HepG2 (cell line): ENCODE data around the gene BCAS1. TPM values are rescaled to one million over a fixed set of nuclear protein-coding genes. Genes with fewer than 3 reads are reported as not detected.
A peak's percentile ranks its signal among the peaks of the same experiment; 100 is the strongest.

Experiments used
- ATAC-seq: fragments of 200-7000 bp; cut with Tn5 transposase; 3 replicates; pipeline ENCODE4 v1.9.1; 2020; ENCODE audit warnings: mild to moderate bottlenecking, moderate library complexity
- BruUV-seq: library from RNA; stranded (reverse); fragments of 400-500 nt; replicated peaks from 2 replicates; lab custom pipeline; 2021; lab: Mats Ljungman, UMichigan
- CTCF ChIA-PET: fragments of 300-600 bp; formaldehyde crosslinking; extraction: SDS; loops from one replicate; lab custom pipeline; 2021; ENCODE audit warnings: low total read pairs, inconsistent platforms, low intra/inter-chr PET ratio; lab: Yijun Ruan, JAX
- POLR2A ChIA-PET: fragments of 350-600 bp; sonication (Branson Sonifier 250); formaldehyde crosslinking; loops from one replicate; lab custom pipeline; 2020; ENCODE audit warnings: antibody characterized with exemption, inconsistent platforms; lab: Yijun Ruan, JAX
- DNase-seq: peaks from one replicate; pipeline ENCODE4 v3.0.0-alpha.2; 2015; ENCODE audit warnings: low spot score
- FAIRE-seq: peaks from 3 replicates; lab custom pipeline; 2011; peaks lifted over from hg19 to GRCh38; lab: Jason Lieb, UNC
- H2AFZ ChIP-seq: one replicate; pipeline ENCODE4 v1.6.1; 2011; ENCODE audit warnings: low read length, inconsistent platforms
- H3K27ac ChIP-seq: fragments of 300-600 bp; 3 replicates; pipeline ENCODE4 v1.8.0; 2011; ENCODE audit warnings: mixed run types, mild to moderate bottlenecking, mixed read lengths, low read length, inconsistent platforms; ENCODE audit not compliant: insufficient read depth; ENCODE audit errors: extremely low read length
- H3K27me3 ChIP-seq, 2 experiments: fragments of 200-600 bp in 1 of 2; 2 replicates in 1 of 2; 3 replicates in 1 of 2; pipeline versions ENCODE4 v1.6.0 to v1.8.0; 2011; ENCODE audit warnings: low read length in 2 of 2, mild to moderate bottlenecking in 2 of 2, moderate library complexity in 2 of 2, inconsistent platforms in 1 of 2; ENCODE audit not compliant: insufficient read depth in 2 of 2, control insufficient read depth in 1 of 2
- H3K36me3 ChIP-seq, 2 experiments: fragments of 200-600 bp in 1 of 2; replicated peaks in 1 of 2; 2 replicates in 1 of 2; 3 replicates in 1 of 2; pipeline versions ENCODE4 v1.5.1 to v1.8.0; 2011; ENCODE audit warnings: low read length in 2 of 2, inconsistent platforms in 1 of 2; ENCODE audit not compliant: insufficient read depth in 2 of 2, control insufficient read depth in 1 of 2
- H3K4me1 ChIP-seq: 2 replicates; pipeline ENCODE4 v1.5.1; 2012; ENCODE audit warnings: low read length, inconsistent platforms; ENCODE audit not compliant: insufficient read depth
- H3K4me2 ChIP-seq: 2 replicates; pipeline ENCODE4 v1.6.0; 2011; ENCODE audit warnings: low read depth, low read length, inconsistent platforms
- H3K4me3 ChIP-seq, 3 experiments: fragments of 200-600 bp in 1 of 3; sonication (generic), shearing (Covaris generic) in 1 of 3; replicated peaks in 1 of 3; 2 replicates each; pipeline ENCODE4 v1.5.1; 2011 to 2016; ENCODE audit warnings: low read length in 3 of 3, inconsistent platforms in 2 of 3, low read depth in 2 of 3, mild to moderate bottlenecking in 2 of 3, control low read depth in 1 of 3, mixed read lengths in 1 of 3; ENCODE audit not compliant: insufficient read depth in 1 of 3
- H3K79me2 ChIP-seq: one replicate; pipeline ENCODE4 v1.6.1; 2011; ENCODE audit warnings: low read length, inconsistent platforms; ENCODE audit not compliant: insufficient read depth
- H3K9ac ChIP-seq: 2 replicates; pipeline ENCODE4 v1.6.0; 2011; ENCODE audit warnings: mild to moderate bottlenecking, low read depth, low read length, inconsistent platforms; ENCODE audit not compliant: insufficient read depth
- H3K9me3 ChIP-seq: 2 replicates; pipeline ENCODE4 v1.5.1; 2012; ENCODE audit warnings: mild to moderate bottlenecking, low read length
- H4K20me1 ChIP-seq: 2 replicates; pipeline ENCODE4 v1.6.0; 2011; ENCODE audit warnings: inconsistent platforms, mild to moderate bottlenecking, low read length, moderate library complexity; ENCODE audit not compliant: insufficient read depth
- BRCA1 ChIP-seq: sonication (generic); formaldehyde crosslinking; IDR thresholded peaks from 2 replicates; pipeline ENCODE4 v1.4.0; 2020; ENCODE audit warnings: missing genetic modification reagents
- CBX1 ChIP-seq: IDR thresholded peaks from one replicate; pipeline ENCODE4 v1.6.1; 2016; ENCODE audit warnings: antibody characterized with exemption, low read depth
- CREM ChIP-seq, 2 experiments: sonication (generic) in 1 of 2; formaldehyde crosslinking in 1 of 2; IDR thresholded peaks; 2 replicates each; pipeline versions ENCODE4 v1.4.0 to v1.6.1; 2016 to 2020; ENCODE audit warnings: antibody characterized with exemption in 1 of 2, mild to moderate bottlenecking in 1 of 2, missing genetic modification reagents in 1 of 2
- E2F5 ChIP-seq: sonication (generic); formaldehyde crosslinking; conservative IDR thresholded peaks from 2 replicates; pipeline ENCODE4 v1.4.0; 2020; ENCODE audit warnings: missing genetic modification reagents
- HNF4G ChIP-seq, 2 experiments: sonication (generic) in 1 of 2; formaldehyde crosslinking in 1 of 2; IDR thresholded peaks; 2 replicates each; pipeline versions ENCODE4 v1.4.0 to v1.6.1; 2011 to 2020; ENCODE audit warnings: borderline replicate concordance in 2 of 2, low read depth in 2 of 2, mild to moderate bottlenecking in 2 of 2, low read length in 1 of 2, missing genetic modification reagents in 1 of 2, moderate library complexity in 1 of 2
- KLF9 ChIP-seq: IDR thresholded peaks from 2 replicates; pipeline ENCODE4 v1.6.1; 2016; ENCODE audit warnings: low read depth
- NFE2L2 ChIP-seq: fragments of 150-350 bp; IDR thresholded peaks from 2 replicates; pipeline ENCODE4 v1.6.1; 2014; ENCODE audit warnings: low read length
- NR2F1 ChIP-seq, 2 experiments: fragments of 450-650 bp in 1 of 2; formaldehyde crosslinking in 1 of 2; IDR thresholded peaks; 2 replicates each; pipeline versions ENCODE4 v1.5.0 to v1.6.1; 2016 to 2020; ENCODE audit warnings: mild to moderate bottlenecking in 1 of 2, missing compliant biosample characterization in 1 of 2, missing genetic modification reagents in 1 of 2, moderate library complexity in 1 of 2
- PCBP1 ChIP-seq: fragments of 200-400 bp; formaldehyde crosslinking; IDR thresholded peaks from 2 replicates; pipeline ENCODE4 v1.6.1; 2017; ENCODE audit warnings: mild to moderate bottlenecking, low read depth, low read length, borderline replicate concordance
- RFX1 ChIP-seq: fragments of 450-650 bp; IDR thresholded peaks from 2 replicates; pipeline ENCODE4 v1.6.1; 2017
- SRSF1 ChIP-seq: fragments of 200-400 bp; formaldehyde crosslinking; optimal IDR thresholded peaks from 2 replicates; pipeline ENCODE3; 2017; ENCODE audit warnings: mild to moderate bottlenecking, low read depth, low read length, moderate library complexity
- TOPORS ChIP-seq: sonication (generic); formaldehyde crosslinking; IDR thresholded peaks from 2 replicates; pipeline ENCODE4 v1.8.0; 2023; ENCODE audit warnings: mild to moderate bottlenecking, missing genetic modification reagents
- ZNF18 ChIP-seq: sonication (generic); formaldehyde crosslinking; IDR thresholded peaks from 2 replicates; pipeline ENCODE4 v1.8.0; 2022; ENCODE audit warnings: mild to moderate bottlenecking, missing genetic modification reagents; ENCODE audit not compliant: insufficient replicate concordance
- ZNF496 ChIP-seq: sonication (generic); formaldehyde crosslinking; IDR thresholded peaks from 2 replicates; pipeline ENCODE4 v1.8.1; 2023; ENCODE audit warnings: mild to moderate bottlenecking, moderate library complexity, missing genetic modification reagents; ENCODE audit not compliant: insufficient replicate concordance
- ZNF83 ChIP-seq: sonication (generic); formaldehyde crosslinking; IDR thresholded peaks from 2 replicates; pipeline ENCODE4 v1.4.0; 2020; ENCODE audit warnings: missing genetic modification reagents, mild to moderate bottlenecking, borderline replicate concordance
- ZNF879 ChIP-seq: sonication (generic); formaldehyde crosslinking; IDR thresholded peaks from 2 replicates; pipeline ENCODE4 v1.8.1; 2023; ENCODE audit warnings: missing genetic modification reagents
- WGBS: methylation state at CpG from one replicate; pipeline ENCODE4 v1.1.6; 2017; ENCODE audit warnings: low lambda C conversion rate; 5-methylcytosine and 5-hydroxymethylcytosine counted together
- in situ Hi-C: cut with HindIII; loops from 2 replicates; pipeline ENCODE4 v1.10.0; 2017; ENCODE audit warnings: low pct_unique_long_range_greater_than_20kb; ENCODE audit not compliant: extremely low pct_ligation_motif_present
- intact Hi-C: fragments of 100-400 bp; cut with micrococcal nuclease; formaldehyde crosslinking; loops from one replicate; pipeline ENCODE4 v1.10.0; 2022; ENCODE audit not compliant: unreplicated experiment
- polyA plus RNA-seq, 8 experiments: library from polyadenylated mRNA; depleted of rRNA in 3 of 8; stranded (reverse) in 7 of 8; unstranded in 1 of 8; fragments of >200 nt; fragmentation: Illumina TruSeq in 4 of 8; extraction: Trizol in 4 of 8; gene quantifications; 2 replicates each; pipeline versions ENCODE4 v1.2.1 to v1.2.3, GENCODE V29; 2011 to 2016; ENCODE audit warnings: low read depth in 4 of 8, missing spikeins in 1 of 8, mixed read lengths in 1 of 8; ENCODE audit not compliant: insufficient read depth in 1 of 8
- total RNA-seq, 5 experiments: library from RNA; depleted of rRNA; stranded (reverse); fragments of >200 nt; fragmentation: Illumina TruSeq; extraction: Trizol; gene quantifications; 2 replicates each; pipeline ENCODE4 v1.2.3, GENCODE V29; 2016; ENCODE audit warnings: low read depth in 1 of 5

BCAS1 gene
- total and polyA plus RNA-seq, 2 of the 13 experiments (the other 11 are each of a cell fraction or from before 2014, with no cell fraction given): 0.55 to 0.91 TPM

- peaks cover 25% of the 10 kb centered on the region for H3K4me1 ChIP-seq
Measured at GRCh38 chr20:54088430-54088829, 18.0 kb upstream of the BCAS1 start.

GRCh38 chr20:54086507-54087039 is 16.2 kb upstream of the BCAS1 start:
- peaks cover 31% of the 10 kb centered on the region for H3K4me1 ChIP-seq
- H3K27me3 ChIP-seq: peaks cover 0 to 6% of the 10 kb centered on the region in 2 experiments; a peak in 2 of 5 replicates
- POLR2A ChIA-PET: no interaction called here
- H2AFZ ChIP-seq: no peak overlapping the region
- H4K20me1 ChIP-seq: no peaks in the 10 kb centered on the region
- CTCF ChIA-PET: no interaction called here
- H3K9me3 ChIP-seq: no peaks in the 10 kb centered on the region
- no peak for FAIRE-seq
- H3K4me2 ChIP-seq: no peak overlapping the region
- H3K79me2 ChIP-seq: no peaks in the 10 kb centered on the region
- intact Hi-C loops (no loop called here), in situ Hi-C loops (loop anchor here (5.0 kb wide), 1 partner anchor 561 kb away; no protein-coding TSS in a partner anchor)
- no peak for ATAC-seq
- no TSS peak for BruUV-seq
- H3K36me3 ChIP-seq: no peaks in the 10 kb centered on the region
- no peak overlapping the region for H3K27ac ChIP-seq
- 37% methylated on average over 12 of the region's 12 CpGs for WGBS
- no peak overlapping the region for H3K4me3 ChIP-seq
- H3K9ac ChIP-seq: no peak overlapping the region
- DNase-seq: no peak
- TF ChIP-seq ZNF496 (CRISPR knock-in tag): no peak
- no peak for TF ChIP-seq HNF4G (IDR thresholded peaks at IDR 0.05; ENCODE audit: borderline replicate concordance, low read depth, low read length)
- TF ChIP-seq HNF4G (CRISPR knock-in tag; IDR thresholded peaks at IDR 0.05; ENCODE audit: borderline replicate concordance, low read depth): no peak
- no peak for TF ChIP-seq PCBP1
- no peak for TF ChIP-seq SRSF1
- 0 out of 2 replicates have a peak, but pooled peaks have one; percentile 30 for TF ChIP-seq E2F5
- peak; percentile 12; the same call in 1 of the 2 replicates for TF ChIP-seq CREM (IDR thresholded peaks at IDR 0.05)
- TF ChIP-seq CREM (CRISPR knock-in tag; IDR thresholded peaks at IDR 0.05): no peak
- 0 out of 2 replicates have a peak, but pooled peaks have one; percentile 2 for TF ChIP-seq NFE2L2
- TF ChIP-seq CBX1: no peak
- TF ChIP-seq RFX1: no peak
- no peak for TF ChIP-seq ZNF879 (CRISPR knock-in tag)

More at GRCh38 chr20:54088430-54088829, 18.0 kb upstream of the BCAS1 start:
- H3K9ac ChIP-seq: no peak overlapping the region
- no peaks in the 10 kb centered on the region for H4K20me1 ChIP-seq
- FAIRE-seq: no peak
- no peaks in the 10 kb centered on the region for H3K9me3 ChIP-seq
- no peak for ATAC-seq
- intact Hi-C loops: no loop called here
- no peak overlapping the region for H3K27ac ChIP-seq
- no peak overlapping the region for H3K4me3 ChIP-seq
- no peak overlapping the region for H3K4me2 ChIP-seq
- H2AFZ ChIP-seq: no peak overlapping the region
- 3% methylated on average over 1 of the region's 1 CpG for WGBS
- H3K36me3 ChIP-seq: no peaks in the 10 kb centered on the region
- POLR2A ChIA-PET: no interaction called here
- DNase-seq: no peak
- no peaks in the 10 kb centered on the region for H3K79me2 ChIP-seq
- in situ Hi-C loops: loop anchor here (5.0 kb wide), 1 partner anchor 559 kb away; no protein-coding TSS in a partner anchor
- peaks cover 0 to 6% of the 10 kb centered on the region in 2 experiments; a peak in 2 of 5 replicates for H3K27me3 ChIP-seq
- CTCF ChIA-PET: no interaction called here
- TF ChIP-seq TOPORS (no peak), NR2F1 (CRISPR knock-in tag; IDR thresholded peaks at IDR 0.05) (no peak), ZNF83 (CRISPR knock-in tag) (no peak), ZNF18 (CRISPR knock-in tag) (no peak), BRCA1 (no peak), KLF9 (no peak)
- BruUV-seq: no TSS peak
